ENCODE data around the gene ADAMTSL4.
"Not testable (repeated sequence)": the region's sequence is repeated elsewhere in the genome, so short reads cannot be mapped to it uniquely, and the experiment has no call there.

ADAMTSL4 gene

DNA sequence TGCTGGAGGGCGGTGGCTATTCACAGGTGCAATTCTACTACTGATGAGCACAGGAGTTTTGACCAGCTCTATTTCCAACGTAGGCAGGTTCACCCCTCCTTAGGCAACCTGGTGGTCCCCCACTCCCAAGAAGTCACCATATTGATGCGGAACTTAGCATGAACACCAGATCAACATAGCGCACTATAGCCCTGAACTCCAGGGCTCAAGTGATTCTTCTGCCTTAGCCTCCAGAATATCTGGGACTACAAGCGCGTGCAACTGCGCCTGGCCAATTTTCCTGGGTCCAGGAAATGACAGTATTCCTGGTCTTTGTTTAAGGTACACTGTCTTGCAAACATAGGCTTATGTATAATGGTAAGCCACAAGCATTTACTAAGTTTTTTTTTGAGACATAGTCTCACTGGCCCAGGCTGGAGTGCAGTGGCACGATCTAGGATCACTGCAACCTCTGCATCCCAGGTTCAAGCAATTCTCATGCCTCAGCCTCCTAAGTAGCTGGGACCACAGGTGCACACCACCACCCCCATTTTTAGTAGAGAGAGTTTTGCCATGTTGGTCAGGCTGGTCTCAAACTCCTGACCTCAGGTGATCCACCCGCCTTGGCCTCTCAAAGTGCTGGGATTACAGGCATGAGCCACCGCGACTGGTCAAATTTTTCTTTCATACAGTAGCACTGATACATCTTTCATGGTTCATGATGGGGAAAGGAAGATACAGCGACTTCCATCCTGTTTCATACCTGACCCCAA, 17.6 kb downstream of the ADAMTSL4 start:
- H3K4me3 Mint-ChIP-seq: peak overlapping the region; percentile 74
- no peaks in the 10 kb centered on the region for H3K9me3 Mint-ChIP-seq
- H3K4me1 Mint-ChIP-seq: peaks cover 90% of the 10 kb centered on the region
- ATAC-seq: no peak
- H3K27ac Mint-ChIP-seq: peak overlapping the region; percentile 84
- H3K27me3 Mint-ChIP-seq: no peaks in the 10 kb centered on the region
- H3K36me3 Mint-ChIP-seq: peaks cover 18% of the 10 kb centered on the region

GRCh38 chr1:150567341-150567716, 18.1 kb downstream of the ADAMTSL4 start:
- H3K27ac Mint-ChIP-seq: peak overlapping the region; percentile 84
- peak overlapping the region; percentile 74 for H3K4me3 Mint-ChIP-seq
- peak; percentile 57 for ATAC-seq

DNA sequence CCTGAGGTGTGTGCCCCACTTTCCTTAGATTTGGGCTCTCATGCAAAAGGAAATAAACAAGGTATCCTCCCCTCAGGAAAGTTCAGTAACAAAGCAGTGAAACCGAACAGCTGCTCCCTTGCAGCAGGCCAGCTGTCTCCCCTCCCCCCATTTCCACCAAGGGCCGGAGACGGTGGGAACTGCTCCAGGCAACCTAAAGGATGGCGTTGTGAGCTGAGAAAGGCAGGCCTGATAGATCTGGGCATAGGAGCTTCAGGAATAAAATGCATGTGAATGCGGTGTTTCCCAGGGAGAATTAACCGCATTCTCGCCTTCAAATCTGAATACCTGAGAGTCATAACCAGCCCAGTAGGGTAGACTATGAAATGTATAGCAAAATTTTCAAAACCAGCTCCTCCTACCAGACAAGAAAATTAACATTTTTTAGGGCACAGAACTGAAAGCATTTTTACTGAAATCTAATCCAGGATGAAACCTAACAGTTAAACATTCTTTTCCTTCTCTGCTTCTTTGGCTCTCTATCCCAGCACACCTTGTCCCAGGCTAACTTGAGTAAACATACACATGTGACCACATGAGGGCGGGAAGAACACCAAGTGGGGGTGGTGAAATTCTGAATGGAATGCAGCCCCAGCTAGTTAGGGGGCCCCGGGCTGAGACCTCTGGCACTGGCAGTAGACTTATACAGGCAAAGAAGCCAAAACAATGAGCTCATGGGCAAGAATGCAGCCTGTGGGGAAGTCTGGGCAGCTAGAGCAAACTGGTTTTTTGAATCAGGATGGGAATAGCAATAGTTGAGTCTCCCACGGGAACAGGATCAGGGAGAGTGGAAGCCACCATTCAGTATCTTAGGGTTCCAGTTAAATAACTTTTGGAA, 18.7 kb downstream of the ADAMTSL4 start:
- peak overlapping the region; percentile 74 for H3K4me3 Mint-ChIP-seq
- H3K36me3 Mint-ChIP-seq: peaks cover 23% of the 10 kb centered on the region
- peaks cover 79% of the 10 kb centered on the region for H3K4me1 Mint-ChIP-seq
- H3K27ac Mint-ChIP-seq: peak overlapping the region; percentile 84
- peak; percentile 21 for ATAC-seq
- no peaks in the 10 kb centered on the region for H3K9me3 Mint-ChIP-seq
- no peaks in the 10 kb centered on the region for H3K27me3 Mint-ChIP-seq

More at GRCh38 chr1:150567341-150567716, 18.1 kb downstream of the ADAMTSL4 start:
- Mint-ChIP-seq H3K36me3 (peaks cover 19% of the 10 kb centered on the region), H3K4me1 (peaks cover 86% of the 10 kb centered on the region), H3K27me3 (no peaks in the 10 kb centered on the region), H3K9me3 (no peaks in the 10 kb centered on the region)

DNA sequence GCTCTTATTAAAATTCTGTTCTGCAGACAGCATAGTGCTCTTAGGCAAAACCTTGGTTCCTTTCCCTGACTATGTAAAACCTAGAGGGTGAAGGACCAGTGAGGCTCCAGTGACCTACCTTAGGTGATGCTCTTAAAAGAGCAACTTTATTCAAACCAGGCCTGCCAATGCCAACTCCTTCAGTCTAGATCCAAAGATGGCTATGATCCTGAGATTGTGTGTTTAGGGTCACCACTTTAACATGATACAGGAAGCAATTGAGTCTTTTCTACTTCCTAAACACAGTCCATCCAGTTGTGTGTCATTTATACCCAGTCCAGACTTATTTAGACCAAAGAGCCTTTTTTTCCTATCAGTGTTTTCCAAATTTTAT, 19.4 kb downstream of the ADAMTSL4 start:
- Mint-ChIP-seq H3K4me1 (peaks cover 73% of the 10 kb centered on the region), H3K27ac (peak overlapping the region; percentile 84), H3K36me3 (peaks cover 28% of the 10 kb centered on the region), H3K27me3 (no peaks in the 10 kb centered on the region), H3K4me3 (peak overlapping the region; percentile 74), H3K9me3 (no peaks in the 10 kb centered on the region)
- no peak for ATAC-seq

GRCh38 chr1:150572918-150573647, 23.9 kb downstream of the ADAMTSL4 start:
- peak; percentile 67 for ATAC-seq
- H3K36me3 Mint-ChIP-seq: peaks cover 72% of the 10 kb centered on the region
- no peaks in the 10 kb centered on the region for H3K27me3 Mint-ChIP-seq
- peak overlapping the region; percentile 95 for H3K27ac Mint-ChIP-seq
- peaks cover 52% of the 10 kb centered on the region for H3K4me1 Mint-ChIP-seq
- H3K9me3 Mint-ChIP-seq: no peaks in the 10 kb centered on the region
- peak overlapping the region; percentile 66 for H3K4me3 Mint-ChIP-seq

DNA sequence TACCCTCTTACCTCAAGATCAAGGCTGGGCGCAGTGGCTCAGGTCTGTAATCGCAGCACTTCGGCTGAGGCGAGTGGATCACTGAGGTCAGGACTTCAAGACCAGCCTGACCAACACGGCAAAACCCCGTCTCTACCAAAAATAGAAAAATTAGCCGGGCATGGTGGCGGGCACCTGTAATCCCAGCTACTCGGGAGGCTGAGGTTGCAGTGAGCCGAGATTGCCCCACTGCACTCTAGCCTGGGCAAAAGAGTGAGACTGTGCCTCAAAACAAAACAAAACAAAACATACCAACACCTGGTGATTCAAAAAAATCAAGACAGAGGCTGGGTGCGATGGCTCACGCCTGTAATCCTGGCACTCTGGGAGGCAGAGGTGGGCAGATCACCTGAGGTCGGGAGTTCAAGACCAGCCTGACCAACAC, 24.5 kb downstream of the ADAMTSL4 start:
- Mint-ChIP-seq H3K27ac (peak overlapping the region; percentile 95), H3K36me3 (peaks cover 78% of the 10 kb centered on the region), H3K4me1 (peaks cover 46% of the 10 kb centered on the region), H3K4me3 (peak overlapping the region; percentile 66)
- not testable (repeated sequence) for ATAC-seq, H3K9me3 Mint-ChIP-seq, H3K27me3 Mint-ChIP-seq

DNA sequence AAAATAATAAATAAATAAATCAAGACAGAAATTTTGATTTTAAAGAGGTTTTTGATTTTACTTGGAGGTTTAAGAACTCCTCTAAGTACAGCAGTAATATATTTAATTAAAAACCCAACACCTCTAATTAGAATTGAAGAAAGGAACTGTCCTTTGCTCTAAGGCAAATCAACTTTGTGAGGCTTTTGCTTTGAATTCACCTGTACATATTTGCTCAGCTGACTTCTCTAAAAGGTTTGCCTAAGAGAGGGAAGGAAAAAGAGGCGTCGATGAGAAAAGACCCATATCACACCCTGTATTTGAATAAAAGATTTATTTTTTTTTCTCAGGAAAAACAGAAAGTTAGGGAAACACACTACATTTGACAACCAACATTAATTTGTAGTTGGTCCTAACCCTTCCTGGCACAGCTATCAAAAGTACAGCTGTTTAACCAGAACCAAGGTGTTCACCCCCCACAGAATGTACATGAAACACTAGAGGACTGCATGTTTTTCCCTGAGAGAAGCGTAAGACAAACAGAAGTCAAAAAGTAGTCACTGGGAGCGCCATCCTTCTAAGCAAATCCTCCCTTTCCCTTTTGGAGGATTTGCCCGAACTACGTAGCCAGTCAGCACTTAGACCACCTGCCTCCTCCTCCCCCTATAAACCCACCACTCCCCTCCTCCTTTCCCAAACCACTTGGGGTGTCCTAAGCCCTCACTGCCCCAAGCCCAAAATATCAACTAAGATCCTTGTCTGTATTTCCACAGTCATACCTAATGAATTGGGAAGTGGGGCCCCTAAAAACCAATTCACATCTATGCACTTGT, 25.3 kb downstream of the ADAMTSL4 start:
- Mint-ChIP-seq H3K4me3 (peak overlapping the region; percentile 99), H3K36me3 (peaks cover 86% of the 10 kb centered on the region), H3K9me3 (no peaks in the 10 kb centered on the region), H3K4me1 (peaks cover 38% of the 10 kb centered on the region), H3K27ac (peak overlapping the region; percentile 95), H3K27me3 (no peaks in the 10 kb centered on the region)
- no peak for ATAC-seq

- Mint-ChIP-seq H3K36me3 (peaks cover 81% of the 10 kb centered on the region), H3K9me3 (no peaks in the 10 kb centered on the region), H3K4me3 (peak overlapping the region; percentile 99), H3K4me1 (peaks cover 36% of the 10 kb centered on the region), H3K27me3 (no peaks in the 10 kb centered on the region), H3K27ac (peak overlapping the region; percentile 95)
- no peak for ATAC-seq
These were observed 25.9 kb downstream of the ADAMTSL4 start for GRCh38 chr1:150575072-150575489.

GRCh38 chr1:150575518-150576366, 26.5 kb downstream of the ADAMTSL4 start:
- peak overlapping the region; percentile 95 for H3K27ac Mint-ChIP-seq
- ATAC-seq: no peak
- no peaks in the 10 kb centered on the region for H3K9me3 Mint-ChIP-seq
- no peaks in the 10 kb centered on the region for H3K27me3 Mint-ChIP-seq
- peak overlapping the region; percentile 99 for H3K4me3 Mint-ChIP-seq
- peaks cover 74% of the 10 kb centered on the region for H3K36me3 Mint-ChIP-seq
- peaks cover 36% of the 10 kb centered on the region for H3K4me1 Mint-ChIP-seq

GRCh38 chr1:150576367-150576711, 27.1 kb downstream of the ADAMTSL4 start:
- Mint-ChIP-seq H3K36me3 (peaks cover 68% of the 10 kb centered on the region), H3K27ac (peak overlapping the region; percentile 95), H3K4me3 (peak overlapping the region; percentile 99), H3K27me3 (no peaks in the 10 kb centered on the region), H3K4me1 (peaks cover 34% of the 10 kb centered on the region), H3K9me3 (no peaks in the 10 kb centered on the region)
- ATAC-seq: no peak

DNA sequence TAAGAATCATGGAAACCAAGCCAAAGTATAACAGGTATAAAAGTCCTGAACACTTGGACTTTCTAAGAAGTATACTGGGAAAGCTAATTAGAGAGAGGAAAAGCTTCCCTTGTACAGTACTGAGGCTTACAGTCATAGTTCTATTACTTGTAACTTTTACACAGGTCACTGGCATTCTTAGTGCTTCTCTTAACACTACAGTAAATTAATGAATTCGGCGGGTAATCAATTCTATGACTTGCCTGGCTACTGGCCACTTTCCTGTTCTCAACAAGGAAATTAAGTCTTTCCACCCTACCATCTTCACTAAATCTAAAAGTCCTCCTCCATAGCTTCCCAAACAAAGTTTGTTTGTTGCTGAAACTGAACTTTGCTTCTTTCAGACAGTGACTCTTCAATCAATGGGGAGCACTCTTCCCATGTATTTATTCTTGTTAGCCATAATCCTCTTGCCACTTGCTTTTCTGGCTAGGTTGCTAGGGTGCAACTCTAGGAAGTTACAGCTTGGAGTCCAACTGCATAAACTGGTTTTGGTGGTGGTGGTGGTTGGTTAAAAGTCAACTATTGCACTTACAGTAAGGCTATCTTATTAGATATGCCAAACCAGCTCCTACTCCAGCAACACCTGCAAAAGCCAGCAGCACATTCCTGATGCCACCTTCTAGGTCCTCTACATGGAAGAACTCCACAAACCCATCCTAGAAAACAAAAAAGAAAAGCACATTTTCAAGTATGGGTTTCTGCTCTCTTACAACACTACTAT, 27.8 kb downstream of the ADAMTSL4 start:
- H3K27ac Mint-ChIP-seq: peak overlapping the region; percentile 95
- H3K27me3 Mint-ChIP-seq: no peaks in the 10 kb centered on the region
- H3K4me3 Mint-ChIP-seq: peak overlapping the region; percentile 99
- H3K4me1 Mint-ChIP-seq: peaks cover 34% of the 10 kb centered on the region
- H3K36me3 Mint-ChIP-seq: peaks cover 68% of the 10 kb centered on the region
- H3K9me3 Mint-ChIP-seq: no peaks in the 10 kb centered on the region
- no peak for ATAC-seq

DNA sequence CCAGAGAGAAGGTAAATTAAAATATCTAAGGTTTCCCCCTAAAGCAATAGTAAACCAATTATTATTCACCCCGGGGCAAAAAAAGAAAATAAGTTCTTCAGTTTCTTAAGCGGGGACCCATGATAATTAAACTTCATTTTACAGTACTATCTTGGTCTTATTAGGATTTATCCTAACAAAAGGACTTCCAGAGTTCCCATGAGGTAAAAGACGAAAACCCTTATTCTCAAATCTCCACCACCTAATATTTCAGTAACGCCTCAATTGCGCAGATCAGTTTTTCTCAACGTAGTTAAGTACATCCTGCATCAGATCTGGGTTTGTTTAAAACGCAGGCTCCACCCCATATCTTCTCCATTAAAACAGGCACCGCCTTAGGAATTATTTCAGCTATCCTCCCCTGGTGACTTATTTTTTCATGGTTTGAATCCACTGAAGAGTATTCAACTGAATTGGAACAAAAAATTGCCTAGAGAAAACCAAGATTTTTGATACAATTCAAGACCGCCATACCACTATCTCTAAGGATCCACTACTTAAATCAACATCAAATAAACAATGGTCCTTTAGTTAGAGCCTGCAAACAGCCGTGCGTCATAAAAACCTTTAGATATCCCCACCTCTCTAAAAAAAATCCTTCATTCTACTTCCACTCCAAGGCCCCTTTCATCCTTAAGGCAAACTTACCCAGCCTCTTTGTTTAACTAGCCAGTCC, 28.5 kb downstream of the ADAMTSL4 start:
- H3K27me3 Mint-ChIP-seq: no peaks in the 10 kb centered on the region
- H3K4me1 Mint-ChIP-seq: peaks cover 40% of the 10 kb centered on the region
- H3K36me3 Mint-ChIP-seq: peaks cover 64% of the 10 kb centered on the region

More for the DNA sequence above, 28.5 kb downstream of the ADAMTSL4 start:
- Mint-ChIP-seq H3K27ac (peak overlapping the region; percentile 95), H3K4me3 (peak overlapping the region; percentile 99), H3K9me3 (no peaks in the 10 kb centered on the region)
- no peak for ATAC-seq
